A549 (cell line): ENCODE results near the gene RPL18.

Experiments used
- CTCF ChIP-seq: fragments of >200 bp; sonication (Bioruptor Twin); formaldehyde crosslinking; IDR thresholded peaks from 3 replicates; pipeline ENCODE4 v1.5.1; 2016
- KDM1A ChIP-seq: fragments of 200-600 bp; sonication (generic); IDR thresholded peaks from 2 replicates; pipeline ENCODE4 v1.6.1; 2016; ENCODE audit warnings: low read depth, mild to moderate bottlenecking
- RCOR1 ChIP-seq: fragments of 150-350 bp; IDR thresholded peaks from 2 replicates; pipeline ENCODE4 v1.6.1; 2014; ENCODE audit warnings: antibody characterized with exemption, low read length, low read depth
- TP53 ChIP-seq: fragments of 250-450 bp; sonication (Bioruptor Pico); IDR thresholded peaks from 2 replicates; pipeline ENCODE4 v1.5.0; 2021; ENCODE audit warnings: mild to moderate bottlenecking, moderate library complexity
- TF ChIP-seq, protein P1 (sequence below): IDR thresholded peaks from 2 replicates; pipeline ENCODE4 v1.6.1; 2012

DNA sequence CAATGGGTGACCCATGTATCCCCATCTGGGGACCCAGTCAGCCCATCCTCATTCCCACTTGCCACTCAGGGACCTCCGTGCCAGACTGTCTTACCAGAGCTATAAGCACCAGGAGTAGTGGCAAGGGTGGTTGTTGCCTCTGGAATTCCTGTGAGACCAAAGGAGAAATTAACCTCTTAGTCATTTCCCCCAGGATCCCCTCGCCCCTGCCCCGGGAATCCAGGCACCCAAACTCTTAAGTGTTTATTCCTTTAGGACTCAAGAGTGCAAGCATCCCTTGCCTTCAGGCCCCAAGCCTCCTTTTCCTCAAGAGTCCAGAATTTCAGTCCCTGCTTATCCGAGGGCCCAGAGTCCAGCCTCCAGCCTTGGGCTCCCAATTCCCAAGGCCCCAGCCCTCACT, 44.7 kb upstream of the RPL18 start:
- TF ChIP-seq KDM1A = no peak
- TF ChIP-seq CTCF = no peak
- no peak for TF ChIP-seq RCOR1
- no peak for TF ChIP-seq TP53 (CRISPR knock-in tag)
- TF ChIP-seq, protein P1, sequence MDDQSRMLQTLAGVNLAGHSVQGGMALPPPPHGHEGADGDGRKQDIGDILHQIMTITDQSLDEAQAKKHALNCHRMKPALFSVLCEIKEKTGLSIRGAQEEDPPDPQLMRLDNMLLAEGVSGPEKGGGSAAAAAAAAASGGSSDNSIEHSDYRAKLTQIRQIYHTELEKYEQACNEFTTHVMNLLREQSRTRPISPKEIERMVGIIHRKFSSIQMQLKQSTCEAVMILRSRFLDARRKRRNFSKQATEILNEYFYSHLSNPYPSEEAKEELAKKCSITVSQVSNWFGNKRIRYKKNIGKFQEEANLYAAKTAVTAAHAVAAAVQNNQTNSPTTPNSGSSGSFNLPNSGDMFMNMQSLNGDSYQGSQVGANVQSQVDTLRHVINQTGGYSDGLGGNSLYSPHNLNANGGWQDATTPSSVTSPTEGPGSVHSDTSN = no peak
